ENCODE measurements around the gene SERTAD4.

SERTAD4 gene

DNA sequence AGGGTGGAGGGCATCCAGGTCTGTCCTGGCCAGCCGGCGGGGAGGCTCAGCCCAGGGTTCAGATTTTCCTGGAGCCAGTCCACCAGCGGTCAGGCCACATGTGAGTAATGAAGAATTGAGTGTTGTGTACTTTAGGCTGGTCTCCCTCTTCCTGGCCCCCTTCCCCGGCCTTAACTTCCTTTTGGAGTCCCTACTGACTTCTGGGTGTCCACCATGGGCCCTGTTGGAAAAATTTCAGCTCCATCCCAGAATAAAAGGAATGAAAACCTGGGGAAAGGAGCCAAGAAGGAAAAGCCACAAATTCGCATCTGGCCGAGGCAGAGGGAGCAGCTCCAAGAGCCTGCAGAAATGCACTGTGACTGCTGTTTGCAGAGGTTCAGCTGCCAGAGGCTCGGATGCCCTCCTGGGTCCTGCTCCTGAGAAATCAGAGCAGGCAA is 60.6 kb downstream of the SERTAD4 start:
- H3K36me3 ChIP-seq (ENCODE audit: insufficient read depth, low read length) = no peaks in the 10 kb centered on the region
- H3K4me1 ChIP-seq (ENCODE audit: insufficient read depth, low read length) = peaks cover 23% of the 10 kb centered on the region
- no peaks in the 10 kb centered on the region for H3K9me3 ChIP-seq (ENCODE audit: control insufficient read depth, insufficient read depth, low read length)
- peak overlapping the region; percentile 70 for H3K9ac ChIP-seq (ENCODE audit: low read depth, low read length)

DNA sequence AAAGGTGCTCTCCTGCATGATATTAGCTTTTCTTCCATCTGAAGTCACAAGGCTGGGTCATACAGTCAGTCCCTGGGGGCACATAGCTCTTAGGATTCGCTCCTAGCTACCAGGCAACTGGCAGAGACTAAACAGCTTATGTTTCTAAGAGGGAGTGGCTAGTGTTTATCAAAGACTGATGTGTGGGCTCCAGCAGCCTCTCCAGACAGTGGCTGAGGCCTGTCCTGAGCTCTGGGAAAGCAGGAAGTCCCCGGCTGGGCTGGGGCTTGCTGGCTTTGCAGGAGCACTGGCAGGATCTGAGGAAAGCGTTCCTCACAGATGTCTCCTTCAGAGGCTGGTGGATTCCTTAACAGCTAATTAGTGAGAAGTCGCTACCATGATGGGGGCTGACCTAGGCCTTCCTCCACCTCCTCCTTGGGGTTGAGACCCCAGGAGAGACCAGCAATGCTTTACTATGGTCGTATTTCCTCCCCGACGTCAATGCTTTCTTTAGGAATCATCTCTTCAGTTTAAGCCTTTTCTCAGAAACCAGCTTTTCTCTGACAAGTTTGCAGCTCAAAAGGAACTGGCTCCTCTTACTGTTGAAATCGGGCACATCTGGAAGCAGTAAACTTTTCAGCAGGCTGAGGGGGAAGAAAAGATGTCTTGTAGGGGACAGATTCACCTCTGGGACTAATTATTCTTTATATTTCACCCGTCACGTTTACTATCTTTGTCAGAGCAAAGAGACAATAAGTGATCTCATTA is 62.6 kb downstream of the SERTAD4 start:
- Histone ChIP-seq H3K36me3 (ENCODE audit: insufficient read depth, low read length) (no peaks in the 10 kb centered on the region), H3K9ac (ENCODE audit: low read depth, low read length) (no peak overlapping the region), H3K9me3 (ENCODE audit: control insufficient read depth, insufficient read depth, low read length) (no peaks in the 10 kb centered on the region), H3K4me1 (ENCODE audit: insufficient read depth, low read length) (peaks cover 37% of the 10 kb centered on the region)

All from ES-I3 (cell line).